GM19238 (cell line): ENCODE data around the gene BANF2.
"Not testable (repeated sequence)": the region's sequence is repeated elsewhere in the genome, so short reads cannot be mapped to it uniquely, and the experiment has no call there.

Experiments
- DNase-seq: peaks from one replicate; pipeline ENCODE4 v3.0.0; 2011; ENCODE audit warnings: low spot score; ENCODE audit not compliant: insufficient read length

BANF2 gene

DNA sequence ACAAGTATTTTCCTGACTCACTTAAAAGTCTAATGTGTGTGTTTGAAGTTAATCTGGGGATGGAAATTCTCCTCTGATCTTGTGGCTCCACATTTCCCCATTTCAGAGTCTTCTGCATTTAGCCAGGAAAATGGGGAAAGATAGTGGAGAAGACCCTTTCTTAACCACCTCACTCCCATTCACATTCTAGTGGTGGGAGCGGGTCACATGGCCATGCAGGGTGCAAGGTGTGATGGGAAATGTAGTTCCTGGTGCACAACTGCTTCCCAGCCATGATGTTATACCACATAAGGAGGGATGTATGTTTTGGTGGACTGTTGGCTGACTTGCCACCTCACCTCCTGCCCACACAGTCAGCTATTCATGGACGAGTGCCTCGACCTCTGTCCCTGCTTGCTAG lies 61.8 kb downstream of the BANF2 start:
- DNase-seq: no peak

DNA sequence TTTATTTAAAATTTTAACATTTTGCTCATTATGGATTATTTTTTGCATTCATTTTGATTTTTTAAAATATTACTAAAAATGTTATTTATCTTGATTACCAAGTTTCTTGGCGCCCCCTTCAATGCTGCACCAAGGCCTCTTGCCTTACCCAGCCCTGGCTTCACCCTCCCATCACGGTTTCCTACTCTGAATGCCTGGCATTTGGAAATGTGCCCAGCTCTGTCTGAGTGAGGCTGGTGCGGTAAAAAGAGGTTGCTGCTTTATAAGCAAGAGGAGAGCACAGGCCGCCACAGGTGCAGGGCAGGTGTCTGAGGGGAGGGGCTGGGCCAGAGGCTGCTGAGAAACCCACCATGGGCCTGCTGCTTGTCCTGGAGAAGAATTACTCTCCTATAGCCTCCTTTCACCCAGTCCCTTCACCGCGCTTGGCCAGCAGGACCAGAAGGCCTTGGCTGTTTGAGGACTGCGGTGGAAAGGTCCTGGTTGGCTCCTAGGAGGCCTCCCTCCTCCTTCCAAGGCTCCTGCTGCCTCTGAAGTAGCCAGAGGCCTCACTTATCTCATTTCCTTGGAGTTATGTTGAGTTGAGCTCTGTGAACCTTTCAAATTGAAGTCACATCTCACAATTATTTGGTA lies 62.6 kb downstream of the BANF2 start:
- DNase-seq: no peak

DNA sequence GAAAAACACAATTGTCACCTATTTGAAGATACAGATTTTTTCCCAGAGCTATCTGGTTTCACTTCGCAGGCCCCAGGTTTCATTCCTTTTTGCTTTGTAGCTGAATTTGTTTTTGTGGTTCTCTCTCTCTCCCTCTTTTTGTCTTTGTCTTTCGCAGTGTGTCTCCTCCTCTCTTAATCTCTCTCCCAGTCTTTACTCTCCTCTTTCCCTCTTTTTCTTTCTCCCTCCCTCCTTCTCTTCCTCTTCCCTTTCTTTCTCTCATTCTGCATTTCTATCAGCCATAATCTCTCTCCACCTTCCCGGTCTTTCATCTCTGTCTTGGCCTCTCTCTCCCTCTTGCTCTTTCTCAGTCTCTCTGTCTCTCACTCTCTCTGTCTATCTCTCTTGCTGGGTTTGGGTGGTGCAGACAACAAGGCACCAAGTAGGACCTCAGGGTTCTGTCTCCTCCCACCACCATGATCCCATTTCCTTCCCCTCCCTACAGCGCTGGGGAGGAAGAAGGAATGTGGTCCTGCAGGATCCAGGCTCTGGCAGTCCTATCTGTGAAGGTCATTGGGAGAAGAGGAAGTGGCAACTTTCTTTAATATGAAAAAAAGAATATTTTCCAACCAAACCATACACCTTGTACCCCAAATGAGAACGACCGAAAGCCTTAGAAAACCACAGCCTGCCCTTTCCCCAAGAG lies 63.2 kb downstream of the BANF2 start:
- no peak for DNase-seq

DNA sequence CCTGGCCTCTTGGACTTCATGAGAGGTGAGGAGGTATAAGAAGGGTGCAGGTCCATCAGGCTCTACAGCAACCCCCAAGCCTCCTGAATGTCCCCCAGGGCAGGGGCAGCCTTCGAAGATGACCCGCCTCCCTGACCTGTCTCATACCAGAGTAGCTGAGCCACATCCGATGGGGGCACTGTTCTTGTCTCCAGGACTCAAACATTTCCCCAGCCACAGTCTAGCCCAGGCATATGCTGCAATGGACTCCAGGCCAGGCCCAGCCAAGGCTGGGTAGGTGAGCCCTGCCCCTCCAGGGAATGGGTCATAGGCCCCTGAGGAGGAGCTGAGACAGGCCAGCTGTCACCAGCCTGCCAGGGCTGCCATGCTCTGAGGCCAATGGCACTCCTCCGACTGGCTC lies 65.3 kb downstream of the BANF2 start:
- DNase-seq: no peak

DNA sequence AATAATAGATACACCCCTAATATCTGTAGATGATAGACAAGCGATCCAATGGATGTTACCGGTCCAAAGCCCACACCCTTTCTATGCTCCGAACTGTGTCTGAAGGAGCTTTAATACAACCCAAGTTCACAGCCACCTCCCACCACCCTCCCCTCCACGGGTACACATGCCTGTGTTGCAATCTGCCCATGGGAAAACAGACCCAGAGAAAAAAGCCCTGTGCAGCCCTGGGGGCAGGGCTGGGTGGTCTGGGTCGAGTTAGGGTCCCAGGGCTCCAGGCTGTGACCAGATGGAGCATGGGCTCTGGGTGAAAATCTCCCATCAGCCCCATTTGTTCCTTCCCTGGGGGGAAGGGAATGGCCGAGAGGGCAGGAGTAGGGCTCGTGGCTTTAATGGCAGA lies 65.8 kb downstream of the BANF2 start:
- no peak for DNase-seq

DNA sequence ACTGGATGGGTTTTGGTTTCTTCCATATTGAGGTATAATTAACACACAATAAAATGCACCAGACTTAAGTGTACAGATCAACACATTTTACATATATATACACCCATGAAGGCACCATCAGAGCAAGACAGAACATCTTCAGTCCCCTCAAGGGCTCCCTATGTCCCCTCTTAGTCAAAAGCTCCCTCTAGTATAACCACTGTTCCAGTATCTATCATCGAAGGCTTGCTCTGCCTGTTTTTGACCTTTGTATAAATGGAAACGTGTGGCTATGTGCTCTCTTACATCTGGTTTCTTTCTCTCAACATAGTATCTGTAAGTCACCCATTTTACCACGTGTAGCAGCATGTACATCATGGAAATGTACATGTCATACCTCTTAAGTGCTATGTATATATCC lies 66.5 kb downstream of the BANF2 start:
- no peak for DNase-seq

DNA sequence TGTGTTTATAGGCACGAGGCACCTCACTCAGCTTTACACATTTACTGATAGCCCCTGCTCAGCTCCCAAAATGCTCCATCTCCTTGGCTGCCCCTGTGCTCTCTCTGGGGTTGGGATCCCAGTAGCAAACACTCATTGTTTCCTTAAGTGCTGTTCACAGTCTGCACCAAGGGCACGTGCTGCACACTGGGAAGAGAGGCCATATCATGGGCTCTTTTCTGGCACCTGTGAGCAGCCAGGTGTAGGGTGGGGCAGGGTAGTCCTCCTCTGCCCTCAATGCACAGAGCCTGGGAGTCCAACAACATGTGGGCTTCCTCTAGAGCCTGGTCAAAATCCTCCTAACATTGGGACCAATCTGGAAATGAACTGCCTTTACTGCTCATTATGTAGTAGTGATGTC lies 67.9 kb downstream of the BANF2 start:
- DNase-seq: no peak

DNA sequence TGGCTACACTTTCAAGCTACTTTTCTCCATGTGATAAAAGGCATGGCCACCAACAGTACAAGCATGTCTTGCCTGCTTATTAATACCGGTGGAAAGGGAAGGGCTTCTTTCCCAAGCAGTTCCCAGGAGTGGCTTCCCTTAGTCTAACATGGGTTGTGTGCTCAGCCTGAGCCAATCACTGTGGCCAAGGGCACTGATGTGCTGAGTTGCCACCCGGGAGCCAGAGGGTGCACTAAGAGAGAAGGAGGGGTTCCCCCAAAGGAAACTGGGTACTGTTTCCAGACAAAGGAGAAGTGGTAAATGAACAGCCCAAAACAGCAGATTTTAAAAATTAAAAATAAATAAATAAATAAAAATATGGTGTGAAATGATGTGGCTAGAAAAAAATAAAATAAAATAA lies 68.5 kb downstream of the BANF2 start:
- DNase-seq: no peak

DNA sequence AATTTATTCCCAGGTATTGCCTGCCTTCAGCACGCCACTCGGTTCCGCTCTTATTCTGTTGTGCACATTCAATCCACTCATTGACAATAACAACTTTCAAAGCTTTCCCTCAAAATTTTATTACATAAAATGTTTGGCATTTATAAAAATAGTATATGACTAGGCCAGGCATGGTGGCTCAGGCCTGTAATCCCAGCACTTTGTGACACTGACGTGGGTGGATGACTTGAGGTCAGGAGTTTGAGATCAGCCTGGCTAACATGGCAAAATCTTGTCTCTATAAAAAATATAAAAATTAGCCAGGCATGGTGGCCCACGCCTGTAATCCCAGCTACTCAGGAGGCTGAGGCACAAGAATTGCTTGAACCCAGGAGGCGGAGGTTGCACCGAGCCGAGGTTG lies 70.0 kb downstream of the BANF2 start:
- not testable (repeated sequence) for DNase-seq

DNA sequence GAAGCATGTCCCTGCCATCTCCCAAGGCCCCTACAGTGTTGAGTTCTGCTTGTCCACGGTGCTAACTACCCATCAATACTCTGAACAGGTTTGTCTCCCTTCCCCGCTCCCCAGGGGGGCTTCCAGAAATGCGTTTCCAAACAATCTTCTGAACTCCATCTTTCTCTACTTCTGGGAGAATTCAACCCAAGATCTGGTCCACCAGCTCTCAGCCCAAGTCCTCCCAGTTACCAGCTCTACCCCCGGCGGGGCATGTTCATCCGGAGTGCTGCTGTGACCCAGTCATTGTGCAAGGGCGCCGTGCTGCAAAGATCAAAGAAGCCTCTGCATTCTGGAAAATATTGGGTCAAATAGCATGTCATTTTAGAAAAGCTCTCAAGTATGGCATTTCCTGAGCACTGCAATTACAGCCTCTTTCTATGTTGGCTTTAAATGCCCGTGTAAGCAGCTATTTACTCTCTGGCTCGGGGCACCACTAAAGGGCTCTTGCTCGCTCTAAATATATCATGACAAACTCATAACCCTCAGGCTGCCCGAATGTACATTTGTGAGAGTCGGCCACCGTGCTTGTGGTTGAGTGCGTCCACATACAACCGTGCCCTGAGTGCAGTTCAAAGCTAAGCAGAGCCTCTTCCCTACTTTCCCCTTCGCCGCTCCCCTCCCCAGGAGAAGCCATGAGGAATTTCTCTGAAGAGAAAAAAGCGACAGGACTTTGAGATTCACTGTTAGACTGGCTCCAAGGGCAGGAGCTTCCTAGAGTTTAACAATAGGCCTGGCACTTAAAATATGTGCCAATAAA lies 71.6 kb downstream of the BANF2 start:
- DNase-seq: no peak

DNA sequence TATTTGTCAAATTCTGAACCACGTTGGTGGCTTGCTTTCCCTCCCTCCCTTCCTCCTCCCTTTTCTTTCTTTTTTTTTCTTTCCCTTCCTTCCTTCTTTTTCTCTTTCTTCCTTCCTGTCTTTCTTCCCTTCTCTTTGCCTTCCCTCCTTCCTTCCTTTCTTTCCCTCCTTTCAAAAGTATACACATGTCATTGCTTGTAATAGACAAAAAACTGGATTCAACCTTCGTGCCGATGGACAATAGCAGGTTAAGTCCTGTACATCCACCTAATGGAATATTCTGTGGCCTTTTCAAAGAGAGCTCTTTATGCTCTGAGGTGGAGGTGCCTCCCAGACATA lies 72.2 kb downstream of the BANF2 start:
- no peak for DNase-seq

DNA sequence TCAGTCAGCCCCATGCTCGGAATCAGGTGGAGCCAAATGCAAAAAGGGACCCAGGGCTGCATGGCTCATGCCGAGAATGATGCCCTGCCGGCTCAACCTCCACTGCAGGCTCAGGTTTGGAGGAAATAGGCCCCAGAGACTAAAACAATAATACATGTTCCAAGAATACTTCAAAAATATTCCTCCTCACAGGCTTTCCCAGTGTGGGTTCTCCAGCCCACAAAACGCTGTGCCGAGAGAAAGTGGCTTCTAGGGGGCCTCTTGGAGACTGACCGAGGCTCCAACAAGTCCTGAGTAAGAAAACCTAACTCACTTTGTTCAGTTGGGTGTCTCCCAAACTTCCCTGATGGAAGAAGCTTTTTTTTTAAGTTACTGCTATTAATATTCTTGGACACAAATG lies 73.9 kb downstream of the BANF2 start:
- DNase-seq: no peak

DNA sequence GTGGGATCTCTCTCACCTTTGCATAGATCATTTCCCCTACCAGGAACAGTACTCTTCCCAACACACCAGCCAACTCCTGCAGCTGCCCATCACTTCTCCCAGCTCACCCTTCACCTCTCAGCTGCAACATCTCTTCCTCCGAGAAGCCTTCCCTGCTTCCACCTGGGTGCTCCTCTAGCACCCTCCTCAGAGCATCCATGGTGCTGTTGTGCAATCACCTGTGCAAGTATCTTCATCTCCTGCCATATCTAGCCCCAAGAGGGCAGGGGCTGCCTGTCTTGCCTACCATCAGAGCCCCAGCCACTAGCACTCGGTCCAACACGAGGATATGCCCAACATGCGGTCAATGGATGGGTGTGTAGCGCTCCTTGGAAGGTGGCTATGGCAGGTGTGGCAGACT lies 75.8 kb downstream of the BANF2 start:
- no peak for DNase-seq

DNA sequence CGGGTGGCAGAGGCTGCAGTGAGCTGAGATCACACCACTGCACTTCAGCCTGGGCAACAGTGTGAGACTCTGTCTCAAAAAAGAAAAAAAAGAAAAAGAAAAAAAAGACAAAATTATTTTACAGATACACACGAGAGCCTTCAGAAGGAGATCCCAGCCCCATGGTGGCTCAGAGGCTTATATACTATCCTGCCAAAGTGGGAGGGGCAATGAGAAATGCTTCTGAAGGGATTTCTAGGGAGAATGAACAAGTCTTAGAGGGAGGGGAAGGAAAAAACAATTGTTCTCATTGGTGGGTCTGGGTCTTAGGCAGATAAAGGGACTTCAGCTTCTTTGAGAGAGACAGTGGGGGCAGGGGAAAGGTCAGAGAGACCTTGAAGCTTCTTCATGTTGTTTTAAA lies 76.8 kb downstream of the BANF2 start:
- DNase-seq: no peak

DNA sequence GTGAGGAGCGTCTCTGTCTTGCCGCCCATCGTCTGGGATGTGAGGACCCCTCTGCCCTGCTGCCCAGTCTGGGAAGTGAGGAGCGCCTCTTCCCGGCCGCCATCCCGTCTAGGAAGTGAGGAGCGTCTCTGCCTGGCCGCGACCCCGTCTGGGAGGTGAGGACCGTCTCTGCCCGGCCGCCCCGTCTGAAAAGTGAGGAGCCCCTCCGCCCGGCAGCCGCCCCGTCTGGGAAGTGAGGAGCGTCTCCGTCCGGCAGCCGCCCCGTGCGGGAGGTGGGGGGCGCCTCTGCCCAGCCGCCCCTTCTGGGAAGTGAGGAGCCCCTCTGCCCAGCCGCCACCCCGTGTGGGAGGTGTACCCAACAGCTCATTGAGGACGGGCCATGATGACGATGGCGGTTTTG lies 79.2 kb downstream of the BANF2 start:
- not testable (repeated sequence) for DNase-seq

DNA sequence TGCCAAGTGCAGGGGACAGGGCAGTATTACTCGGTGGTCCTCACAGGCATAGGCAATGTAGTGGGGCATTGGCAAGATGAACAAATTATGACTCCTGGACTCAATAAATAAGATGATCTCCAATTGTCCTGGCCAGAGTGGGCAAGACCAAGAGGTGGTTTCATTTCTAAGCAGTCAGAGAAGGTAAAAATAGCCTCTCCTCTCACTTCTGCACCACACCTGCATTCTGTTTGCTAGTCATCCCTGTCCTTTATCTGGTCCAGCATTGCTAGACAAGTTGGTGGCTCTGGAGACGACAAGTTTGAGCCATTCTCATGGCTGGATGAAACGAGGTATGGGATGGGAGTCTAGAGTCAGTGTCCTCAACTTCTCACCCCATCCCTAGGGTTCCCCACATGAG lies 83.0 kb downstream of the BANF2 start:
- DNase-seq: peak; percentile 35

DNA sequence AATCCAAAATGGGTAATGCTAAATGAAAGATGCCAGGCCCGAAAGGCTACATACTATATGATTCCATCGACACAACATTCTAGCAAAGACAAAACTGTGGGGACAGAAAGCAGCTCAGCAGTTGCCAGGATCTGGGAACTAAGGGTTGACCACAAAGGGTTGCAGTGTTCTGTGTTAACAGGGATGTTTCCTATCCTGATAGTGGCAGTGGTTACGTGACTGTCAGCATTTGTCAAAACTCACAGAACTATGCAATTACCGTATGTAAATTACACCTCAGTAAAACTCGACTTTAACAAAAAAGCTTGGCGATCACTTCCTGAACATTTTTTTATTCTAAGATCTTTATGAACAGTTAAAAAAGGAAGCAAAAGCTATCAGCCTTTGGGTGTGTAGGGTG lies 83.9 kb downstream of the BANF2 start:
- no peak for DNase-seq

DNA sequence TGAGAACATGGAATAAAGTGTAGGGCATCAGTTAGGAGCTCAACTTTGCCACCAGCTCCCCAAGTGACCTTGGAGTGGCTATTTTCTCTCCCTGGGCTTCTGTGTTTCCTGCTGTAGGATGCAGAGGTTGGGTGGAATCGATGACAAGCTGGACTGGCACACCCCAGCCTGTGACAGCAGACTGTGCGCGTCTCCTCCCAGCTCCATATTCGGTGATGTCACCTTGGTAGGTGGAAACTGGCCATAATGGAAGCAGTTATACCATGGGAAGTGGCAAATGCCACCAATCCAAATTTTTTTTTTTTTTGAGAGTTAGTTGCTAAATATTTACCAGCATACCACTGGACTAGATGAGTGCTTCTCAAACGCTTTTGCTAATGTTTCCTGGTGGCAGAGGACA lies 85.2 kb downstream of the BANF2 start:
- no peak for DNase-seq
